Measurements from ENCODE around the gene BAK1.
"Not testable (repeated sequence)": the region's sequence is repeated elsewhere in the genome, so short reads cannot be mapped to it uniquely, and the experiment has no call there.

The BAK1 gene

GRCh38 chr6:33599413-33599938 lies 19.4 kb upstream of the BAK1 start:
- no peak overlapping the region for H3K4me3 Mint-ChIP-seq

GRCh38 chr6:33597551-33598322 lies 17.7 kb upstream of the BAK1 start:
- Mint-ChIP-seq H3K27ac (no peak overlapping the region), H3K4me3 (no peak overlapping the region)
- no peak for TF ChIP-seq CTCF (IDR thresholded peaks at IDR 0.05; ENCODE audit: unreplicated experiment in 3 of 3)

More at GRCh38 chr6:33599413-33599938, 19.4 kb upstream of the BAK1 start:
- no peaks in the 10 kb centered on the region for H3K4me1 Mint-ChIP-seq
- TF ChIP-seq CTCF (IDR thresholded peaks at IDR 0.05; ENCODE audit: unreplicated experiment in 3 of 3), result no peak
- H3K9me3 Mint-ChIP-seq, result peaks cover 8% of the 10 kb centered on the region
- no peaks in the 10 kb centered on the region for H3K36me3 Mint-ChIP-seq (ENCODE audit: low read depth)
- no peak overlapping the region for H3K27ac Mint-ChIP-seq
- H3K27me3 Mint-ChIP-seq (ENCODE audit: low read depth), result peaks cover 23% of the 10 kb centered on the region

GRCh38 chr6:33596894-33597293 lies 16.8 kb upstream of the BAK1 start:
- not testable (repeated sequence) for H3K9me3 Mint-ChIP-seq; H3K27ac Mint-ChIP-seq; H3K36me3 Mint-ChIP-seq (ENCODE audit: low read depth); H3K4me3 Mint-ChIP-seq
- Mint-ChIP-seq H3K4me1 (peaks cover 13% of the 10 kb centered on the region), H3K27me3 (ENCODE audit: low read depth) (peaks cover 30% of the 10 kb centered on the region)

More at GRCh38 chr6:33597551-33598322, 17.7 kb upstream of the BAK1 start:
- H3K4me1 Mint-ChIP-seq, result peaks cover 6% of the 10 kb centered on the region
- H3K9me3 Mint-ChIP-seq, result no peaks in the 10 kb centered on the region
- H3K27me3 Mint-ChIP-seq (ENCODE audit: low read depth), result peaks cover 28% of the 10 kb centered on the region
- H3K36me3 Mint-ChIP-seq (ENCODE audit: low read depth), result no peaks in the 10 kb centered on the region

GRCh38 chr6:33595001-33595846 lies 15.1 kb upstream of the BAK1 start:
- Mint-ChIP-seq H3K27me3 (ENCODE audit: low read depth) (peaks cover 30% of the 10 kb centered on the region), H3K4me3 (no peak overlapping the region), H3K4me1 (peaks cover 24% of the 10 kb centered on the region), H3K27ac (no peak overlapping the region), H3K36me3 (ENCODE audit: low read depth) (no peaks in the 10 kb centered on the region), H3K9me3 (no peaks in the 10 kb centered on the region)
- TF ChIP-seq CTCF (IDR thresholded peaks at IDR 0.05; ENCODE audit: unreplicated experiment in 3 of 3), result no peak

GRCh38 chr6:33593414-33593727 lies 13.3 kb upstream of the BAK1 start:
- Mint-ChIP-seq H3K36me3 (ENCODE audit: low read depth) (no peaks in the 10 kb centered on the region), H3K27ac (peak overlapping the region in 1 of 3 experiments; percentile 93)
- TF ChIP-seq CTCF (IDR thresholded peaks at IDR 0.05; ENCODE audit: unreplicated experiment in 3 of 3), result no peak

More at GRCh38 chr6:33593414-33593727, 13.3 kb upstream of the BAK1 start:
- Mint-ChIP-seq H3K4me3 (peak overlapping the region; percentile 27 to 48 (median 31)), H3K27me3 (ENCODE audit: low read depth) (peaks cover 23% of the 10 kb centered on the region), H3K4me1 (peaks cover 30% of the 10 kb centered on the region), H3K9me3 (no peaks in the 10 kb centered on the region)
